Measurements from ENCODE around the gene RNU5B-1.

The RNU5B-1 gene

GRCh38 chr15:65326818-65327217 is 22.3 kb downstream of the RNU5B-1 start:
- no peak overlapping the region for H3K4me3 ChIP-seq (ENCODE audit: low read depth, low read length)
- no peak for DNase-seq (ENCODE audit: low read depth)

GRCh38 chr15:65327651-65328393 is 23.3 kb downstream of the RNU5B-1 start:
- no peak for TF ChIP-seq CTCF (IDR thresholded peaks at IDR 0.05; ENCODE audit: insufficient read depth, low read depth, low read length, missing control alignments)
- DNase-seq (ENCODE audit: low read depth), result no peak

More at GRCh38 chr15:65326818-65327217, 22.3 kb downstream of the RNU5B-1 start:
- no peak for TF ChIP-seq CTCF (IDR thresholded peaks at IDR 0.05; ENCODE audit: insufficient read depth, low read depth, low read length, missing control alignments)

GRCh38 chr15:65328506-65329287 is 24.2 kb downstream of the RNU5B-1 start:
- no peak for TF ChIP-seq CTCF (IDR thresholded peaks at IDR 0.05; ENCODE audit: insufficient read depth, low read depth, low read length, missing control alignments)
- no peak for DNase-seq (ENCODE audit: low read depth)
- no peak overlapping the region for H3K4me3 ChIP-seq (ENCODE audit: low read depth, low read length)

More at GRCh38 chr15:65327651-65328393, 23.3 kb downstream of the RNU5B-1 start:
- no peak overlapping the region for H3K4me3 ChIP-seq (ENCODE audit: low read depth, low read length)

GRCh38 chr15:65329288-65329983 is 25.0 kb downstream of the RNU5B-1 start:
- TF ChIP-seq CTCF (IDR thresholded peaks at IDR 0.05; ENCODE audit: insufficient read depth, low read depth, low read length, missing control alignments), result no peak
- DNase-seq (ENCODE audit: low read depth), result no peak
- H3K4me3 ChIP-seq (ENCODE audit: low read depth, low read length), result no peak overlapping the region

GRCh38 chr15:65329984-65330735 is 25.7 kb downstream of the RNU5B-1 start:
- TF ChIP-seq CTCF (IDR thresholded peaks at IDR 0.05; ENCODE audit: insufficient read depth, low read depth, low read length, missing control alignments), result no peak
- DNase-seq (ENCODE audit: low read depth), result no peak
- H3K4me3 ChIP-seq (ENCODE audit: low read depth, low read length), result no peak overlapping the region

- H3K4me3 ChIP-seq (ENCODE audit: low read depth, low read length), result no peak overlapping the region
- no peak for TF ChIP-seq CTCF (IDR thresholded peaks at IDR 0.05; ENCODE audit: insufficient read depth, low read depth, low read length, missing control alignments)
- DNase-seq (ENCODE audit: low read depth), result no peak
Observed at GRCh38 chr15:65330934-65331645, 26.6 kb downstream of the RNU5B-1 start.
